ENCODE data around the gene PRMT2.

DNA sequence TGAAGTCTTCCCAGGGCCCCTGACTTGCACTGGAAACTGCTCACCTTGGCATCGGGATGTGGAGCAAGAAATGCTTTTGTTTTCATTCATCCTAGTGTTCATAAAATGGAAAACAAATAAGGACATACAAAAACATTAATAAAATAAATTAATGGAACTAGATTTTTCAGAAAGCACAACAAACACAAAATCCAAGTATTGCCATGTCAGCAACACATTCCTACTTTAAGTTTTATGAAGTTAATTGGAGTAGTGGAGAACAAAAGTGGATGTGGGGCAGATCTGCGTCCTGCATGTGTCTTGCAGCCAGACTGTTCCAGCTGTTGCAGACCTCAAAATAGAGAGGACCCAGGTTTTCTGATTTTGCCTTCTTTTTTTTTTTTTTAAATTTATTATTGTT lies 32.9 kb downstream of the PRMT2 start:
- TF ChIP-seq, protein P1, sequence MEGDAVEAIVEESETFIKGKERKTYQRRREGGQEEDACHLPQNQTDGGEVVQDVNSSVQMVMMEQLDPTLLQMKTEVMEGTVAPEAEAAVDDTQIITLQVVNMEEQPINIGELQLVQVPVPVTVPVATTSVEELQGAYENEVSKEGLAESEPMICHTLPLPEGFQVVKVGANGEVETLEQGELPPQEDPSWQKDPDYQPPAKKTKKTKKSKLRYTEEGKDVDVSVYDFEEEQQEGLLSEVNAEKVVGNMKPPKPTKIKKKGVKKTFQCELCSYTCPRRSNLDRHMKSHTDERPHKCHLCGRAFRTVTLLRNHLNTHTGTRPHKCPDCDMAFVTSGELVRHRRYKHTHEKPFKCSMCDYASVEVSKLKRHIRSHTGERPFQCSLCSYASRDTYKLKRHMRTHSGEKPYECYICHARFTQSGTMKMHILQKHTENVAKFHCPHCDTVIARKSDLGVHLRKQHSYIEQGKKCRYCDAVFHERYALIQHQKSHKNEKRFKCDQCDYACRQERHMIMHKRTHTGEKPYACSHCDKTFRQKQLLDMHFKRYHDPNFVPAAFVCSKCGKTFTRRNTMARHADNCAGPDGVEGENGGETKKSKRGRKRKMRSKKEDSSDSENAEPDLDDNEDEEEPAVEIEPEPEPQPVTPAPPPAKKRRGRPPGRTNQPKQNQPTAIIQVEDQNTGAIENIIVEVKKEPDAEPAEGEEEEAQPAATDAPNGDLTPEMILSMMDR (IDR thresholded peaks at IDR 0.05 in 4 of 5, conservative IDR thresholded peaks at IDR 0.05 in 1 of 5): no peak
- TF ChIP-seq POLR2A (IDR thresholded peaks at IDR 0.05): no peak
